HUDEP-2 (cell line): ENCODE measurements around the gene ITPKB.
"Not testable (repeated sequence)": the region's sequence is repeated elsewhere in the genome, so short reads cannot be mapped to it uniquely, and the experiment has no call there.

Experiments
- DNase-seq, 76 experiments: peaks; one replicate each; lab custom pipeline; 2025; ENCODE audit not compliant: unreplicated experiment in 76 of 76; lab: John Stamatoyannopoulos, UW

The ITPKB gene

GRCh38 chr1:226608699-226609505, 130.2 kb downstream of the ITPKB start:
- DNase-seq = peak in 55 of 76 experiments; percentile 3 to 64 (median 25)

DNA sequence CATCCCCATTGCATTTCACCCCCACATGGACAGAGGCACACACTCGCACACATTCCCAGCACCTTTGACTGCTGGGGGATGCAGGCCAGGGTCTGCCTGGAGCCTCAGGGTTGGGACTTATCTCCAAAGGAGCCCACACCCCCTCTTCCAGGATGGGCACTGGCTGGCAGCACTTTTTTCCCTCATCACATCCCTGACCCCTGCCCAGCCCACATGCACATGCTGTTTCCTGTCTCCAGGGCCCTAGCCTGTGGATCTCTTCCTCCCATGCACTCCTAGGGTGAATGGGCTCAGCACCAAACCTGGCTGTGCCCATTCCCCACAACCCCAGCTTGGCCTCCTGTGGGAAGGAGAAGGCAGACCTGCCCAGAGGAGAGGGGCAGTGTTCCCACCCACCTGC, 131.3 kb downstream of the ITPKB start:
- DNase-seq = no peak

- no peak for DNase-seq
These were observed 131.8 kb downstream of the ITPKB start for GRCh38 chr1:226607268-226607660.

DNA sequence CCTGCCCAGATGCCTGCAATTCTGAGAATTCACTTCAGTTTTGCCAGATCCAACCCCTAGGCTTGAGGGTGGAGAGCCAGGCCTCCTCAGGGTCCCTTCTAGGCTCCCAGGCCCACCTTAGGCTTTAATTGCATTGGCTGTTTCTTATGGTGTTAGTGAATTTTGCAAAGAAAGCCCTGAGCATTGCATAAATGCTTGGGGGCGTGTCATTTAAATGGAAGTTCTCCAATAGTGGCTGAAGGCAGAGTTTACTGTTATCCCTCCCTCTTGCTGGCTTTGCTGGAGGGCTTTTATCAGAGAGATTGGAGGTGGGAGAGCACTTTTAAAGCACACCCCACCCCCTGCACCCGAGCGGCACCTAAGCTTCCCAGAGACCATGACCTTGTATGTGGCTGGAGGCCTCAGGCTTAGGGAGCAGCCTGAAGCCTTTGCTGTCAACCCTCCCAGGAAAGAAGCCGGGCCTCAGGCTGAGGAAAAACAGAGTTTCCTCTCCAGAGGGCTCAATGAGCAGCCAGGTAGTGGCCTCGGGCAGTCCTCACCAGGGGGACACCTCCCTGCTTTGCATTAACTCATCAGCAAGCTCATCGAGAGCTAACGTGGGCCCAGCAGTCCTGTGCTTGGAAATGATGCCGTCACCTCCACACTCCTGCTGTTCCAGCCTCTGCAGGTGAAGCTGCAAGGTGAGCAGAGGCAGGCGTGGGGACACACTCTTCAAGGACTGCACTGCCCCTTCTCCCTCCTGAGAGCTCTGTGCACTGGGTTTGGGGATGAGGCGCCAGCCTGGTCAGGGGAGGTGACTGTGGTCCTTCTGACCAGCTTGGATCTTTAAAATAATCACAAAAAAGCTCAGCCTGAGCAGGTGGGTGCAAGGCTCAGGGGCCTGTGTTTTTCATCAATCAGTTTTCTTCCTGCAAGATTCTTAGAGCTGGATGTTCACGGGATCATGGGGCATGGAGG, 132.5 kb downstream of the ITPKB start:
- DNase-seq = no peak

DNA sequence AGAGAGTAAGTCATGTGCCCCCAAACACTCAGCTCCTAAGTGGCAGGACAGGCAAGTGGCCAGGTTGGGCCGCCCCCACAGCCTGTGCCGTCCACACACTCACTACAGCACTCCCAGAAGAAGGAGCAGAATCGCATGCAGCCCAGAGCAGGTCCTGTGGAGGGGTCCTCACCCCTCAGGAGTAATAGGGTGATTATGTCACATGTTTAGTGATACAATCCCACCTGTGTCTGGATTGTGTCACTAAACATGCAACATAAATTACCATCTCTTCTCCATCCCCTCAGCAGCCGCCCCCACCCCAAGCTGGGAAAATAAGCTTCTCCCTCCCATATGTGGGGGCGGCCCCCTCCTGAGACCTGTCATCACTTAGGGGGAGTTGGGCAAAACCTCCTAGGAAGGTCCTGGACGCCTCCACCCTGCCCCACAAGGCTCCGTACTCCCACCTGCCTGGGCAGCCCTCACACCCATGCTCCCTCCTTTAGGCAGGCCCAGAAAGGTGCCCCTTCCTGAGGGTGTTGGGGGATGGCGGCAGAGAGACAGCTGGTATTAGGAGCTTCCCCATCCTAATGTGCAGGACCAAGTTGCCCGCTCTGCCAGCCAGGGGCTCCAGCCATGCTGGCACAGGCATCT, 133.6 kb downstream of the ITPKB start:
- no peak for DNase-seq

- no peak for DNase-seq
These were observed 134.3 kb downstream of the ITPKB start for GRCh38 chr1:226604560-226605317.

DNA sequence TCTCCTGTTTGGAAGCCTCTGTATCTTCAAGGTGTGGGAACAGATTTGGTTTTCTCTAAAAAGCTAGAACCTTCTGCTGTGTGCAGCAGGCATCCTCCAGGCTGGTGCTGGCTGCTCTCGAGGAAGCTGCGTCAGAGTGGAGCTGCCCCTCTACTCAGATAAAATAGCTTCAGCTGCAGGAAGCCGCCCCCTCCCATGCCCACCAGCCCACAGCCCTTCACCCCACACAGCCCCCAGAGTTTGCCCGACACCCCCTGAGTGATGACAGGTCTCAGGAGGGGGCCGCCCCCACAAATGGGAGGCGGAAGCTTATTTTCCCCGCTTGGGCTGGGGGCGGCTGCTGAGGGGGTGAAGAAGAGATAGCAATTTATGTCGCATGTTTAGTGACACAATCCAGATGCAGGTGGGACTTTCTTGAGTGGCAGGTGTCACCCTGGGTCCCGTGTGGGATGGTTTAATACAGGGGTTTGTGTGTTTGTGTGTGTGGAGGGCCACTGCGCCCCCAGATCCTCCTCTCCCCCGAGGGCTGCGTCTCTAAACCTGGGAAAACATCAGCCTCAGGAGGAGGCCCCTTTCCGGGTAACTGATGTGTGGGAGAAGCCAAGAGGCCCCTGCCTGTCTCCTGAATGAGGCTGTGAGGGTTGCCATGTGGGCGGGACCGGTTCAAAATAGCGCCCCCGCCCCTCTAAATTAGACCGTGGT, 135.1 kb downstream of the ITPKB start:
- no peak for DNase-seq

GRCh38 chr1:226603022-226603857, 135.8 kb downstream of the ITPKB start:
- peak in 1 of 76 experiments; percentile 16 for DNase-seq

- DNase-seq = no peak
These were observed 136.7 kb downstream of the ITPKB start for GRCh38 chr1:226602186-226603021.

DNA sequence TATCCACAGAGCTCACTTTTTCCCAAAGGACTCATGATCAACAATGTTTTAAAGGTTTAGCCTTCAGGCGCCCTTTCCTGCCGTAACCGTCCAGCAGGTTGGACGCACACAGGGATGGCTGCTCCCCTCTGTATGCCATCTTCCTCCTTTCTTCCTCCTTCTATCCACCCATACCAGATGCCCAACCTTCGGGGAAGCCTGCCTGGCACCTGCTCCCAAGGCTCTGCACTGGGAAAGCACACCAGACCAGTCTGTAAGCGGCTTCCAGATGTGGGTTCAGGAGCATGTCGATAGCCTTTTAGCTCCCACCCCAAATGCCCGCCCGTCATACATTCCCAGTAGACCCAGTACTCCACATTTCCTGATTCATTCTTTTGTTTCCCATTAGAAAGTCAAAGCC, 137.6 kb downstream of the ITPKB start:
- DNase-seq = no peak

DNA sequence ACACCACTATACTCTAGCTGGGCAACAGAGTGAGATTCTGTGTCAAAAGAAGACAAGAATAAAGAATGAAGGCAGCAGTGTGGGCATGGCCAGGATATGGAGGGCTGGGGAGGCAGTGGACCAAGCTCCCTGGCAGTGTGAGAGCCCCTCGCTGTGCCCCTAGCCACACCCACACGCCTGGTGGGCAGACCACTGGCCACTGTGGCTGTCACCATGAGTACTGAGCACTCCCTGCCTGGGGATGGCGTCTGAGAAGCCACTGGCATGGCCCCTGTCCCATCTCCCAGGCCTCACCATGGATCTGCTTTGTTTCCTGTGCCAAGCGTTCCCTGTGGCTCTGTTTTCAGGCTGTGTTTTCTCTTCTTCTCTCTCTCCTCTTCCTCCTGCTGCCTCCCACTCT, 138.8 kb downstream of the ITPKB start:
- DNase-seq = no peak

- no peak for DNase-seq
These were observed 139.3 kb downstream of the ITPKB start for GRCh38 chr1:226599636-226600238.

DNA sequence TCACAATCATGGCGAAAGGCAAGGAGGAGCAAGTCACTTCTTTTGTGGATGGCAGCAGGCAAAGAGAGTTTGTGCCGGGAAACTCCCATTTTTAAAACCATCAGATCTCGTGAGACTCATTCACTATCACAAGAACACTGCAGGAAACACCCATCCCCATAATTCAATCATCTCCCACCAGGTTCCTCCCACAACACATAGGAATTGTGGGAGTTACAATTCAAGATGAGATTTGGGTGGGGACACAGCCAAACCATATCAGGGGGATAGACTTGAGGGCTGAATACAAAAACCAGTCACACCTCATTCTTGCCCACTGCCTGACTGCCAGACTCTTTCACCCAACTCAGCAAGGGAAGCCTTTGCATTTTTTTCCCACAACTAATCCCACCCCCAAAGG, 140.1 kb downstream of the ITPKB start:
- DNase-seq = not testable (repeated sequence)

GRCh38 chr1:226598455-226598849, 140.6 kb downstream of the ITPKB start:
- no peak for DNase-seq

- no peak for DNase-seq
These were observed 141.2 kb downstream of the ITPKB start for GRCh38 chr1:226597616-226598454.

GRCh38 chr1:226596531-226597165, 142.4 kb downstream of the ITPKB start:
- no peak for DNase-seq
